ENCODE measurements around the gene ATL2.
"Not testable (repeated sequence)": the region's sequence is repeated elsewhere in the genome, so short reads cannot be mapped to it uniquely, and the experiment has no call there.

The ATL2 gene

GRCh38 chr2:38386377-38386776 lies 9.3 kb upstream of the ATL2 start:
- no peak overlapping the region for H3K4me3 ChIP-seq (ENCODE audit: low read depth, low read length)
- no peaks in the 10 kb centered on the region for H3K36me3 ChIP-seq (ENCODE audit: control insufficient read depth, insufficient read depth, low read length)
- no peaks in the 10 kb centered on the region for H3K9me3 ChIP-seq (ENCODE audit: control insufficient read depth, insufficient read depth, low read length)
- H3K4me1 ChIP-seq (ENCODE audit: control insufficient read depth, insufficient read depth, low read length), result peaks cover 5% of the 10 kb centered on the region
- no peak overlapping the region for H3K9ac ChIP-seq (ENCODE audit: low read depth, low read length)
- H3K27me3 ChIP-seq (ENCODE audit: control insufficient read depth, insufficient read depth, low read length), result no peaks in the 10 kb centered on the region

DNA sequence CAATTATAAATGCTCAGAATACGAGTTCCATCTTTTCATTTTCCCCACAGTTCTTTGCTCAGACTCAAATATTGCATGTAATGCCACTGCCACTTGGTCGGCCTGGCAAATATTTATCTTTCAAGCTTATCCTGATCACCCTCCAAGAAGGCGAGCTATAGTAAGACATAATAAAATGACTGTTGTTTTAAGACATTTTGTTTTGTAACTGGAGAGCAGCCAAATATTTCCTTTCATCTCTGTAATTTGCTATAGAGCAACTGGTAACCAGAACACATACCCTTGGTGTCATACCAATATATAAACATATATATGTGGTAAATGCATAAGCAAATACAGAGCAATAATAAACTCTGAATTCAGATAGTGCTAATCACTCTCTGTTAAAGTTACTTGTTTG lies 7.3 kb upstream of the ATL2 start:
- Histone ChIP-seq H3K9me3 (ENCODE audit: control insufficient read depth, insufficient read depth, low read length) (no peaks in the 10 kb centered on the region), H3K4me1 (ENCODE audit: control insufficient read depth, insufficient read depth, low read length) (peaks cover 5% of the 10 kb centered on the region), H3K27me3 (ENCODE audit: control insufficient read depth, insufficient read depth, low read length) (no peaks in the 10 kb centered on the region), H3K4me3 (ENCODE audit: low read depth, low read length) (no peak overlapping the region), H3K9ac (ENCODE audit: low read depth, low read length) (no peak overlapping the region), H3K36me3 (ENCODE audit: control insufficient read depth, insufficient read depth, low read length) (no peaks in the 10 kb centered on the region)

- not testable (repeated sequence) for H3K4me1 ChIP-seq (ENCODE audit: control insufficient read depth, insufficient read depth, low read length); H3K27me3 ChIP-seq (ENCODE audit: control insufficient read depth, insufficient read depth, low read length); H3K9me3 ChIP-seq (ENCODE audit: control insufficient read depth, insufficient read depth, low read length); H3K4me3 ChIP-seq (ENCODE audit: low read depth, low read length); H3K36me3 ChIP-seq (ENCODE audit: control insufficient read depth, insufficient read depth, low read length); H3K9ac ChIP-seq (ENCODE audit: low read depth, low read length)
Observed at GRCh38 chr2:38383741-38384140, 6.7 kb upstream of the ATL2 start.

DNA sequence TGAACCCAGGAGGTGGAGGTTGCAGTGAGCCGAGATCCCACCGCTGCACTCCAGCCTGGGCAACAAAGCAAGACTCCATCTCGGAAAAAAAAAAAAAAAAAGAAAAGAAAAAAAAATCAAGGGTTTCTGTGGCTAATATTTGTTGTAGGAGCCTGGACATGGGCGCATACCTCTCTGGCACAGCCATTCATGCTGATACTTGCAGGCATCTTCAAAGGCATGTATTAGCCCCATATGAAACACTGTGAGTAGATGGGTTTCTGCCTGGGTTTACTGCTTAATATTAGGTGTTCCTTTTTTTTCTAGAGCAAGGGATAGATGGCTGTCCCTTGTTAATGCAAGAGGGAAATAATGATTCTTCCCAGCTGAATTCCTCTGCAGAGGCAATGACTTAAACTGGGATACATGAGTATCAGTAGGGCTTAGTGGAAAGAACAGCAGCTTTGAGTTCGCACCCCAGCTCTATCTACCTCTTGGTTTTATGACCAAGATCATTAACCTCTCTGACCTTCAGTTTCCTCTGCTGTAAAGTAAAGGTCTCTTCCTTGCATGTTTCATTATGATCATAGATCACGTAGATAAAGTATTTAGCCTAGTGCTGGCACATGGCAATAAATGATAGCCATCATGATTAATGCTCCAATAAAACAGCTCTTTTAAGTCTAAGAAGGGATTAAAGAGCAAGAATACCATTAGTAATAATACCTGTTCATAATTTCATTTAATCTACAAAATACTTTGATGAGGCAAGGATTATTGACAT lies 4.5 kb upstream of the ATL2 start:
- Histone ChIP-seq H3K36me3 (ENCODE audit: control insufficient read depth, insufficient read depth, low read length) (no peaks in the 10 kb centered on the region), H3K9me3 (ENCODE audit: control insufficient read depth, insufficient read depth, low read length) (no peaks in the 10 kb centered on the region), H3K4me1 (ENCODE audit: control insufficient read depth, insufficient read depth, low read length) (no peaks in the 10 kb centered on the region), H3K9ac (ENCODE audit: low read depth, low read length) (no peak overlapping the region), H3K4me3 (ENCODE audit: low read depth, low read length) (no peak overlapping the region), H3K27me3 (ENCODE audit: control insufficient read depth, insufficient read depth, low read length) (no peaks in the 10 kb centered on the region)

GRCh38 chr2:38380397-38381130 lies 3.5 kb upstream of the ATL2 start:
- Histone ChIP-seq H3K9ac (ENCODE audit: low read depth, low read length) (no peak overlapping the region), H3K36me3 (ENCODE audit: control insufficient read depth, insufficient read depth, low read length) (no peaks in the 10 kb centered on the region)

GRCh38 chr2:38376346-38377049 lies 575 bp downstream of the ATL2 start:
- peaks cover 5% of the 10 kb centered on the region for H3K4me1 ChIP-seq (ENCODE audit: control insufficient read depth, insufficient read depth, low read length)
- peak overlapping the region; percentile 80 for H3K9ac ChIP-seq (ENCODE audit: low read depth, low read length)

More at GRCh38 chr2:38380397-38381130, 3.5 kb upstream of the ATL2 start:
- H3K27me3 ChIP-seq (ENCODE audit: control insufficient read depth, insufficient read depth, low read length), result no peaks in the 10 kb centered on the region
- no peaks in the 10 kb centered on the region for H3K4me1 ChIP-seq (ENCODE audit: control insufficient read depth, insufficient read depth, low read length)
- no peak overlapping the region for H3K4me3 ChIP-seq (ENCODE audit: low read depth, low read length)
- H3K9me3 ChIP-seq (ENCODE audit: control insufficient read depth, insufficient read depth, low read length), result no peaks in the 10 kb centered on the region

GRCh38 chr2:38375696-38376345 lies 1.3 kb downstream of the ATL2 start:
- Histone ChIP-seq H3K36me3 (ENCODE audit: control insufficient read depth, insufficient read depth, low read length) (no peaks in the 10 kb centered on the region), H3K4me1 (ENCODE audit: control insufficient read depth, insufficient read depth, low read length) (peaks cover 5% of the 10 kb centered on the region), H3K4me3 (ENCODE audit: low read depth, low read length) (peak overlapping the region; percentile 94), H3K27me3 (ENCODE audit: control insufficient read depth, insufficient read depth, low read length) (no peaks in the 10 kb centered on the region), H3K9me3 (ENCODE audit: control insufficient read depth, insufficient read depth, low read length) (no peaks in the 10 kb centered on the region), H3K9ac (ENCODE audit: low read depth, low read length) (peak overlapping the region; percentile 80)

More at GRCh38 chr2:38376346-38377049, 575 bp downstream of the ATL2 start:
- H3K36me3 ChIP-seq (ENCODE audit: control insufficient read depth, insufficient read depth, low read length), result no peaks in the 10 kb centered on the region
- H3K4me3 ChIP-seq (ENCODE audit: low read depth, low read length), result peak overlapping the region; percentile 94
- no peaks in the 10 kb centered on the region for H3K27me3 ChIP-seq (ENCODE audit: control insufficient read depth, insufficient read depth, low read length)
- no peaks in the 10 kb centered on the region for H3K9me3 ChIP-seq (ENCODE audit: control insufficient read depth, insufficient read depth, low read length)

DNA sequence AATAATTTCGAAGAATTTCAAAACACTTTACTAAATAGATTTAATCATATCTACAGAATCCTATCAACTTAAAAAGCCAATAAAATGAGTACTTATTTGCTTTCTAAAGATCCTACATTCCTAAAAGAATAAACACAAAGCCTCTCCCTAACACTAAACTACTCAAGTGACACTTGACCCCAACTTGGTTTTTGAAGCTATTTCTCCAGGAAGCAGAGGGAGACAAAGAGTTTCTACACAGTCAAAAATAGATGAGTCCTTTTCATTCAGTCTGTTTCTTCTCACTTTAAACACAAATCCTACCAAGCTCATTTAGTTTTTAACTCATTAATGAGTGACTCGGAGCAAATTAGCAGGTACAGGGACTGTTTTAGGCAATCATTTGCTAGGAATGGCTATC lies 2.1 kb downstream of the ATL2 start:
- Histone ChIP-seq H3K36me3 (ENCODE audit: control insufficient read depth, insufficient read depth, low read length) (no peaks in the 10 kb centered on the region), H3K4me3 (ENCODE audit: low read depth, low read length) (no peak overlapping the region), H3K4me1 (ENCODE audit: control insufficient read depth, insufficient read depth, low read length) (peaks cover 5% of the 10 kb centered on the region), H3K27me3 (ENCODE audit: control insufficient read depth, insufficient read depth, low read length) (no peaks in the 10 kb centered on the region), H3K9ac (ENCODE audit: low read depth, low read length) (no peak overlapping the region), H3K9me3 (ENCODE audit: control insufficient read depth, insufficient read depth, low read length) (no peaks in the 10 kb centered on the region)

DNA sequence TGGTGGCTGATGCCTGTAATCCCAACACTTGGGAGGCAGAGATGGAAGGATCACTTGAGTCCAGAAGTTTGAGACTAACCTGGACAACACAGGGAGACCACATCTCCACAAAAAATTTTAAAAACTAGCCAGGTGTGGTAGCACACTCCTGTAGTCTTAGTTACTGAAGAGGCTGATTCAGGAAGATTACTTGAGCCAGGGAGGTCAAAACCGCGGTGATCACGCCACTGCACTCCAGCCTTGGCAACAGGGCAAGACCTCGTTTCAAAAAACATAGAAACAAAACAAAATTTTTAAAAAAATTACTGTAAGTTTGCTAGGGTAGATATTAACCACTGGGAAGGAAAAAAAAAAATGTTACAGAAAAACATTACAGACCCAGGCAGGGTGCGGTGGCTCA lies 5.8 kb downstream of the ATL2 start:
- Histone ChIP-seq H3K9ac (ENCODE audit: low read depth, low read length) (no peak overlapping the region), H3K27me3 (ENCODE audit: control insufficient read depth, insufficient read depth, low read length) (no peaks in the 10 kb centered on the region), H3K36me3 (ENCODE audit: control insufficient read depth, insufficient read depth, low read length) (no peaks in the 10 kb centered on the region), H3K9me3 (ENCODE audit: control insufficient read depth, insufficient read depth, low read length) (no peaks in the 10 kb centered on the region), H3K4me1 (ENCODE audit: control insufficient read depth, insufficient read depth, low read length) (peaks cover 5% of the 10 kb centered on the region), H3K4me3 (ENCODE audit: low read depth, low read length) (no peak overlapping the region)

- H3K4me1 ChIP-seq (ENCODE audit: control insufficient read depth, insufficient read depth, low read length), result peaks cover 5% of the 10 kb centered on the region
- H3K4me3 ChIP-seq (ENCODE audit: low read depth, low read length), result no peak overlapping the region
- no peaks in the 10 kb centered on the region for H3K27me3 ChIP-seq (ENCODE audit: control insufficient read depth, insufficient read depth, low read length)
- H3K9me3 ChIP-seq (ENCODE audit: control insufficient read depth, insufficient read depth, low read length), result no peaks in the 10 kb centered on the region
- no peaks in the 10 kb centered on the region for H3K36me3 ChIP-seq (ENCODE audit: control insufficient read depth, insufficient read depth, low read length)
- H3K9ac ChIP-seq (ENCODE audit: low read depth, low read length), result no peak overlapping the region
Observed at GRCh38 chr2:38370664-38371063, 6.4 kb downstream of the ATL2 start.

DNA sequence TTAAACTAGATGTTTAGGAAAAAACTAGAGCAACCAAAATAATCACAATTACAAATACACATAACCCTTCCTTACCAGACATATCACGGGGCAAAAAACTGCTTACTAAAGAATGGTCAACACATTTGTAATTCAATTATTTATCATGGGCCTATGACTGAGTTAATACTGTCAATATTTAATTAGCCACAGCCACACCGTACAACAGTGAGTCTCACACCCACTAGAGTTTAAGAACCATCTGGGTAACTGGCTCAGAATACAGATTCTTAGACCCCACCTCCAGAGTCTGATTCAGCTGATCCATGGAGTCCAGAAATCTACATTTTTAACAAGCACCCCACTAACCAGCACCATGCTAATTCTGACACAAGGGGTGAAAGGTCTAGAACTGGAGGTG lies 14.8 kb downstream of the ATL2 start:
- Histone ChIP-seq H3K4me3 (ENCODE audit: low read depth, low read length) (no peak overlapping the region), H3K27me3 (ENCODE audit: control insufficient read depth, insufficient read depth, low read length) (no peaks in the 10 kb centered on the region), H3K36me3 (ENCODE audit: control insufficient read depth, insufficient read depth, low read length) (no peaks in the 10 kb centered on the region), H3K9ac (ENCODE audit: low read depth, low read length) (no peak overlapping the region), H3K9me3 (ENCODE audit: control insufficient read depth, insufficient read depth, low read length) (no peaks in the 10 kb centered on the region), H3K4me1 (ENCODE audit: control insufficient read depth, insufficient read depth, low read length) (no peaks in the 10 kb centered on the region)

Measured in iPS-15b (cell line).